Cardiac muscle cell (in vitro differentiated cells and primary cell): Measurements from ENCODE around the gene UFC1. TPM values are rescaled to one million over a fixed set of nuclear protein-coding genes. Genes with fewer than 3 reads are reported as not detected.

Experiments
- DNase-seq, 2 donors: peaks; one replicate each; pipeline versions ENCODE4 v3.0.0 to v3.0.0-alpha.2; 2010 to 2017; ENCODE audit warnings: low read depth in 1 of 2, low spot score in 1 of 2
- H3K27ac ChIP-seq: fragments of 200-600 bp; sonication (generic); 2 replicates; pipeline ENCODE4 v1.5.1; 2016
- H3K27me3 ChIP-seq: fragments of 200-600 bp; sonication (generic); 2 replicates; pipeline ENCODE4 v1.6.0; 2016; ENCODE audit warnings: control low read depth
- H3K36me3 ChIP-seq: fragments of 200-600 bp; sonication (generic); 2 replicates; pipeline ENCODE4 v1.5.1; 2016; ENCODE audit warnings: control low read depth
- H3K4me1 ChIP-seq: fragments of 200-600 bp; sonication (generic); 2 replicates; pipeline ENCODE4 v1.8.1; 2017; ENCODE audit warnings: low read depth, mild to moderate bottlenecking, mixed run types
- H3K4me3 ChIP-seq: fragments of 200-600 bp; sonication (generic); 2 replicates; pipeline ENCODE4 v1.5.1; 2016; ENCODE audit warnings: mild to moderate bottlenecking
- H3K9me3 ChIP-seq: fragments of 200-600 bp; sonication (generic); 2 replicates; pipeline ENCODE4 v1.5.1; 2017; ENCODE audit warnings: low read depth, mild to moderate bottlenecking, control low read depth
- polyA plus RNA-seq: library from polyadenylated mRNA; unstranded; fragments of >200 nt; fragmentation: Nextera tagmentation; extraction: Ambion mirVana; gene quantifications from 2 replicates; pipeline ENCODE4 v1.2.1, GENCODE V29; 2016
- total RNA-seq: library from RNA; depleted of rRNA; stranded (reverse); fragments of >200 nt; gene quantifications from 2 replicates; pipeline ENCODE4 v1.2.3, GENCODE V29; 2016
- TF ChIP-seq, protein P1 (sequence below): IDR thresholded peaks from 2 replicates; pipeline ENCODE4 v1.5.1; 2012; ENCODE audit warnings: low read depth, mild to moderate bottlenecking, low read length

The UFC1 gene
- total and polyA plus RNA-seq, 2 experiments from 2014 or later: 51.2 to 122 TPM

DNA sequence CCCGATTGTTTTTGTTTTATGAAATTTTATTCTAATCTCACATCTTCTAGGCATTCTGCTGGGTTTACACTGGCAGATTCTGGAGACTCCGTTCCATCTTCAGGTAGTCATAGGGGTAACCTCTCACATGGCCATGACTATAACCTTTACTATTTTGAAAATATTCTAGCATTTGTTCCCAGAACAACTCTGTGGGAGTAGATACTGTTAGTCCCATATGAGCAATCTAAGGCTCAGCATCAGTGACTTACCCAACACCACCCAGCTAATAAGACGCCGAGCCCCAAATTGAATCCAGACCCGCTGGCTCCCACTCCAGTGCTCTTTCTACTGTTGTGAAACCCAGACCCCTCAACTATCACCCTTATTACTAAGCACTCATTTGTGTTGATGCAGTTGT lies 35.3 kb downstream of the UFC1 start:
- Histone ChIP-seq H3K27me3 (no peaks in the 10 kb centered on the region), H3K27ac (no peak overlapping the region), H3K4me1 (no peaks in the 10 kb centered on the region), H3K9me3 (no peaks in the 10 kb centered on the region), H3K36me3 (no peaks in the 10 kb centered on the region), H3K4me3 (no peak overlapping the region)
- TF ChIP-seq, protein P1, sequence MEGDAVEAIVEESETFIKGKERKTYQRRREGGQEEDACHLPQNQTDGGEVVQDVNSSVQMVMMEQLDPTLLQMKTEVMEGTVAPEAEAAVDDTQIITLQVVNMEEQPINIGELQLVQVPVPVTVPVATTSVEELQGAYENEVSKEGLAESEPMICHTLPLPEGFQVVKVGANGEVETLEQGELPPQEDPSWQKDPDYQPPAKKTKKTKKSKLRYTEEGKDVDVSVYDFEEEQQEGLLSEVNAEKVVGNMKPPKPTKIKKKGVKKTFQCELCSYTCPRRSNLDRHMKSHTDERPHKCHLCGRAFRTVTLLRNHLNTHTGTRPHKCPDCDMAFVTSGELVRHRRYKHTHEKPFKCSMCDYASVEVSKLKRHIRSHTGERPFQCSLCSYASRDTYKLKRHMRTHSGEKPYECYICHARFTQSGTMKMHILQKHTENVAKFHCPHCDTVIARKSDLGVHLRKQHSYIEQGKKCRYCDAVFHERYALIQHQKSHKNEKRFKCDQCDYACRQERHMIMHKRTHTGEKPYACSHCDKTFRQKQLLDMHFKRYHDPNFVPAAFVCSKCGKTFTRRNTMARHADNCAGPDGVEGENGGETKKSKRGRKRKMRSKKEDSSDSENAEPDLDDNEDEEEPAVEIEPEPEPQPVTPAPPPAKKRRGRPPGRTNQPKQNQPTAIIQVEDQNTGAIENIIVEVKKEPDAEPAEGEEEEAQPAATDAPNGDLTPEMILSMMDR: no peak
- no peak for DNase-seq

DNA sequence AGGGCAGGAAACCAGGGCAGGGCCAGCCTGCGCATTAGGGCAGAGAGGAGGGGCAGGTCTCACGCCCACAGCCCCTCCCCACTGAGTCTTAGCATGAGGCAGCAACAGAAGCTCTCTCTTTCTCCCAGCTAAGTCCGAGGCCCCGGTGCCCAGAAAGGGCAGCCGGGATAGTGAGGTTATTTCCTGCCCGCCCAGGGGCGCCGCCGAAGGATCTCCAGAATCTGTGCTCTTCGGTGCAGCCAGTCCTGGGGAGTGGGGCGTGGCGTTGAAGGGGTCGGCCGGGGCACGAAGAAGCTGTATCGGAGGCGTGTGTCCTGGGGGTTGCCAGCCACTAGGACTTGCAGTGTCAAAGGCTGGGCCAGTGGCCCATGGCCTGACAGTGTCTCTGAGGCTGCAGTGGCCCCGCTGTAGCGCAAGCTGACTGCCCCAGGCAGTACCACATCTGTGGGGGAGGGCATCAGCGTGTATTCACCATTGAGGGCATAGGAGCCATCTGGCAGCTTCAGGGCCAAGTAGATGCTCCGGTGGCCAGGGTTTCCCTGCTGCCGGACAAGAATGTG lies 37.3 kb downstream of the UFC1 start:
- Histone ChIP-seq H3K4me3 (no peak overlapping the region), H3K9me3 (no peaks in the 10 kb centered on the region), H3K27ac (no peak overlapping the region), H3K27me3 (no peaks in the 10 kb centered on the region), H3K36me3 (no peaks in the 10 kb centered on the region), H3K4me1 (no peaks in the 10 kb centered on the region)
- no peak for DNase-seq
- TF ChIP-seq, protein P1: no peak

GRCh38 chr1:161191971-161192370 lies 38.2 kb downstream of the UFC1 start:
- Histone ChIP-seq H3K4me1 (peaks cover under 1% of the 10 kb centered on the region), H3K27me3 (no peaks in the 10 kb centered on the region), H3K36me3 (no peaks in the 10 kb centered on the region), H3K9me3 (no peaks in the 10 kb centered on the region), H3K4me3 (no peak overlapping the region), H3K27ac (no peak overlapping the region)
- no peak for DNase-seq
- TF ChIP-seq, protein P1: no peak

DNA sequence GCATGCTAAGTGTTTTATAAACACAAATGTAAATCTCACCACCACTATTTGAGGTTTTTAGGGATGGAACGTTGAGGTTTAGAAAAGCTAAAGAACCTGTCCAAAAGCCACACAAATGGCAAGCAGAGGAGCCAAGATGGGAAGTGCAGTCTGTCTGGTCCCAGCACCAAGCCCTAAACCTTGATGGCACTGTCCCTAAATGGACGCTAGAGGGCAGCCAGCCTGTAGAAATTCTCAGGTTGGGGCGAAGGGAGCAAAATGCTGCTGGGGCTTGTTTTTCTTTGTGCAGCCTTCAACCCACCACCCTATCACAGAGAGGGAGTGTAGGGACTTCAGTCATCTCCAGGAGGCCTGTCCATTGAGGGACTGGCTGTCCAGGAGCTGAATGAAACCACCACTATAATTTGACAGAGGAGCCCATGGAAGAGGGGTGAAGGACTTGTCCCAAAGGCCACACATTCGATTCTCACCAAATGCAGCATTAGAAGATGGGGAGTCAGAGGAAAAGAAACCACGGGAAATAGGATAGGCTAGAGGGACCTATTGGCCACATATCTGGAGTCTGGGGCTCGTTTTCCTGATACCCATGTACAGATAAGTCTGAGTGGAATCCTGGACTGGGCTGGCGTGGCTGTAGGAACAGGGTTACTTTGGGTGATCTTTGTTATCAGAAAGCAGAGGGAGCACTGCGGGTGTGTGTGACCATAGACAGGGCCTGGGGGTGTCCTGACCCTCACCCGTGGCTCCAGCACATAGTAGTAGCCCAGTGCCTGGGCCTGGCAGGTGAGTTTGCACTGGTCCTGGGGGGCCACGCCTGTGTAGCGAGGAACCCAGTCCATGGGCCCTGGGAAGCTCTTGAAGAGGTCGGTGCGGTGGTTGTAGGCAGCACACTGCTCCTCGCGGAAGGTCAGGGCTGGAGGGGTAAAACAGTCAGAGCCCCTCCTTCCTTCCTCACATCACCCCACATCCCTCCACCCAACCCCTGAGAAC lies 39.0 kb downstream of the UFC1 start:
- Histone ChIP-seq H3K27ac (no peak overlapping the region), H3K4me3 (no peak overlapping the region), H3K9me3 (no peaks in the 10 kb centered on the region), H3K4me1 (peaks cover 7% of the 10 kb centered on the region), H3K36me3 (no peaks in the 10 kb centered on the region), H3K27me3 (no peaks in the 10 kb centered on the region)
- TF ChIP-seq, protein P1: peak; percentile 92
- DNase-seq: peak; percentile 81 to 83

GRCh38 chr1:161193561-161194235 lies 39.9 kb downstream of the UFC1 start:
- no peaks in the 10 kb centered on the region for H3K9me3 ChIP-seq
- TF ChIP-seq, protein P1: no peak
- H3K27ac ChIP-seq: no peak overlapping the region
- H3K4me3 ChIP-seq: no peak overlapping the region
- H3K27me3 ChIP-seq: no peaks in the 10 kb centered on the region
- H3K36me3 ChIP-seq: no peaks in the 10 kb centered on the region
- no peak for DNase-seq
- H3K4me1 ChIP-seq: peaks cover 16% of the 10 kb centered on the region
